ENCODE data around the gene HNRNPA0. TPM values are rescaled to one million over a fixed set of nuclear protein-coding genes. Genes with fewer than 3 reads are reported as not detected.
A peak's percentile ranks its signal among the peaks of the same experiment; 100 is the strongest.

Gene HNRNPA0
- total RNA-seq, 1 experiment from 2014 or later, result 6.7 TPM

DNA sequence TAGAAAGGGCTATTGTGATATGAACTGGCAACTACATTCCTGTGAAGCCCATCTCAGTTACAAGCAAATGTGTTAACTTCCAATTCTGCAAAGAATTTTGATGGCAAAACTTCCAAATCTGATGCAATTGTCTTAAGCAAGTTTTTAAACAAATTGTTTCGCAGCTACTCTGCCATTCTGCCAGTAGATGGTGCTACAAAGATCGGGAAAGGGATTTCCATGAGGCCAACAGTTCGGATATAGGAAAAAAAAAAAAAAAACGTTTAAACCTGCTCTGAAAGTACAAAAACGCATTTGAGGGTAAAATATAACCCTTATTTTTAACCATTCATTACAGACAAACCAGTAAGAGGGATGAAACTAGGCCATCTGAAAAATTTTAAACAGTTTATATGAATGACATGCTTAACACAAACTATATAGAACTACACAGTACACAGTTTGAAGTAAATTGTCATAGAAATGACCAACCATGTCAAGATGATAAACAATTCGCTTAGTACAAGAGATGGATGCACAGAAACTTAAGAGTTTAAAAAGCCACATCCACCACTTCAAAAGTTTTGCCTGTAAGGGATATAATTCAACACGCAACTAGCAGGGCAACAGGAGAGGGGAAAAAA is 2.2 kb downstream of the HNRNPA0 start:
- Histone ChIP-seq H3K9me2 (replicated peaks; ENCODE audit: insufficient read depth, low read length) (no peaks in the 10 kb centered on the region), H3K4me2 (ENCODE audit: low read depth, low read length, poor library complexity, severe bottlenecking) (peak overlapping the region; percentile 79), H3K9ac (ENCODE audit: low read length) (peak overlapping the region; percentile 97), H3K27ac (ENCODE audit: low read length) (no peak overlapping the region), H3K79me2 (ENCODE audit: low read length) (peaks cover 27% of the 10 kb centered on the region), H3K9me3 (ENCODE audit: low read length) (no peaks in the 10 kb centered on the region), H4K20me1 (ENCODE audit: insufficient read depth, low read depth, low read length) (peaks cover 57% of the 10 kb centered on the region), H3K27me3 (ENCODE audit: low read length) (no peaks in the 10 kb centered on the region), H3K4me3 (ENCODE audit: low read length) (peak overlapping the region; percentile 78), H3K4me1 (ENCODE audit: low read length) (peaks cover 36% of the 10 kb centered on the region), H3K36me3 (ENCODE audit: insufficient read depth, low read length) (peaks cover 17% of the 10 kb centered on the region), H2AFZ (ENCODE audit: low read length) (no peak overlapping the region)
- peak; percentile 68 for DNase-seq

DNA sequence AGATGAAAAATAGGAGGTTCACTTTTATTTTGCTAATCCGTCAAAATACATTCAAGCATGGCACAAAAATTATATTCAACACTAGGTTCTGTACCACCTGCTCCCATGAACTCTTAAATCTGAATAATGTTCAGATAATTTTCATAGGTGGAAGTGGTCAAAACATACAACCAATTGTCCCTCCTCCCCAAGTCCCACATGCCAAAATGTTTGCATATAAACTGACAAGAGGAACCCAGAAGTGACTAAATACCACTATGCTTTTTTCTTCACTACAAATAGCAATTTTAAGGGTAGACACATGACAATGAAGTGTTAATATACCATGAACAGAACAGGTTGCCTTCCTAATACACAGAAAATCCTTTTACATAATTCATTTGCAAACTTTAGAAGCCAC is 3.7 kb downstream of the HNRNPA0 start:
- Histone ChIP-seq H3K27me3 (ENCODE audit: low read length) (no peaks in the 10 kb centered on the region), H4K20me1 (ENCODE audit: insufficient read depth, low read depth, low read length) (peaks cover 64% of the 10 kb centered on the region), H3K79me2 (ENCODE audit: low read length) (peaks cover 27% of the 10 kb centered on the region), H3K4me1 (ENCODE audit: low read length) (peaks cover 36% of the 10 kb centered on the region), H2AFZ (ENCODE audit: low read length) (no peak overlapping the region), H3K9me2 (replicated peaks; ENCODE audit: insufficient read depth, low read length) (no peaks in the 10 kb centered on the region), H3K9ac (ENCODE audit: low read length) (no peak overlapping the region), H3K4me2 (ENCODE audit: low read depth, low read length, poor library complexity, severe bottlenecking) (peak overlapping the region; percentile 79), H3K4me3 (ENCODE audit: low read length) (no peak overlapping the region), H3K36me3 (ENCODE audit: insufficient read depth, low read length) (peaks cover 17% of the 10 kb centered on the region), H3K9me3 (ENCODE audit: low read length) (no peaks in the 10 kb centered on the region), H3K27ac (ENCODE audit: low read length) (no peak overlapping the region)
- DNase-seq, result peak; percentile 71

DNA sequence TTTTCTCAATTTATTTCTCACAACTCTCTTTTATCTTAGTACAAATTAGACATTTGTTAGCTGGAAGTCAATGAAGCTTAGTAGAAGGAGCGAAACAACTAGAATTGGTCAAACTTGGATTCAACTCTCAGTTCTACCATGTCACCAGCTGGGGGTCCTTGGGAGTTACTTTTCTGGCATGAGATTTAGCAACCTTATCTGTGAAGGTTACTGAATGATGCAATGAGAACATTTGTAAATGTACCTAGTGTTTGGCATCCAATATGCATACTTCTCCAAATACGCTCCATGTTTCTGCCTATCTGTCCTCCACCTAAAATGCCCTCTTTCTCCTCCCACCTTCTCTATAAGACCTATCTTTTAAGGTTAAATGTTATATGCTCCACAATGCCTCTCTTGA is 6.3 kb downstream of the HNRNPA0 start:
- Histone ChIP-seq H4K20me1 (ENCODE audit: insufficient read depth, low read depth, low read length) (peaks cover 55% of the 10 kb centered on the region), H3K4me1 (ENCODE audit: low read length) (peaks cover 30% of the 10 kb centered on the region), H3K27me3 (ENCODE audit: low read length) (no peaks in the 10 kb centered on the region), H3K9me3 (ENCODE audit: low read length) (no peaks in the 10 kb centered on the region), H3K27ac (ENCODE audit: low read length) (no peak overlapping the region), H2AFZ (ENCODE audit: low read length) (no peak overlapping the region), H3K36me3 (ENCODE audit: insufficient read depth, low read length) (peaks cover 16% of the 10 kb centered on the region), H3K9me2 (replicated peaks; ENCODE audit: insufficient read depth, low read length) (no peaks in the 10 kb centered on the region), H3K4me2 (ENCODE audit: low read depth, low read length, poor library complexity, severe bottlenecking) (no peak overlapping the region), H3K4me3 (ENCODE audit: low read length) (no peak overlapping the region), H3K9ac (ENCODE audit: low read length) (no peak overlapping the region), H3K79me2 (ENCODE audit: low read length) (peaks cover 14% of the 10 kb centered on the region)
- DNase-seq, result peak; percentile 24

DNA sequence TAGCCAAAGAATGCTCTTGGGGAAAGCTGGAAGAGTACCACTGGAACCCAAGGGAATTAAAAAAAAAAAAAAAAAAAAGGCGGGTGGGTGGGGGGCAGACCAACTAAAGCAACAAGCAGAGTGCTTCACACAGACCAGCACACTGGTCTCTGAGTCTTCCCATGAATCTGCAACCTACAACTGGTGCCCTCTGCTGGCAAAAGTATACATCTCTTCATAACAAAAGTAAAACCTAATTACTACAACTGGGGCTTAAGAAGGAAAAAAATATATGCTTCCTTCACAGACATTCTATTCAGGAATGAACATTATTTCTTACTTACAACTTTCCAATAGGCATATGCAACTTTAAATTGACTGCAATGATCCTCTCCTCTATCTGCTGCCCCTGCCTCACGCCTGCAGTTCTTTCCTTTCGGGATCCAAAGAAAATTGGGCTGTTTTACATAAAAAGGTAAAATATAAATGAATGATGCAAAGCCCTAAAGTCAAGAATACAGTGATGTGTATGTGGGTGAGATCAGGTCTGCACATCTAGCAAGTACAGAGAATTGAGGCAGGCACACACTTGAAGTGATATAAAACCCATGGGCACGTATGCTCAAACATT is 11.0 kb downstream of the HNRNPA0 start:
- Histone ChIP-seq H3K36me3 (ENCODE audit: insufficient read depth, low read length) (no peaks in the 10 kb centered on the region), H2AFZ (ENCODE audit: low read length) (no peak overlapping the region), H3K4me3 (ENCODE audit: low read length) (no peak overlapping the region), H3K79me2 (ENCODE audit: low read length) (no peaks in the 10 kb centered on the region), H4K20me1 (ENCODE audit: insufficient read depth, low read depth, low read length) (peaks cover 18% of the 10 kb centered on the region), H3K9ac (ENCODE audit: low read length) (no peak overlapping the region), H3K27ac (ENCODE audit: low read length) (no peak overlapping the region), H3K9me2 (replicated peaks; ENCODE audit: insufficient read depth, low read length) (no peaks in the 10 kb centered on the region), H3K9me3 (ENCODE audit: low read length) (no peaks in the 10 kb centered on the region), H3K4me1 (ENCODE audit: low read length) (no peaks in the 10 kb centered on the region), H3K4me2 (ENCODE audit: low read depth, low read length, poor library complexity, severe bottlenecking) (no peak overlapping the region), H3K27me3 (ENCODE audit: low read length) (no peaks in the 10 kb centered on the region)
- peak; percentile 86 for DNase-seq

DNA sequence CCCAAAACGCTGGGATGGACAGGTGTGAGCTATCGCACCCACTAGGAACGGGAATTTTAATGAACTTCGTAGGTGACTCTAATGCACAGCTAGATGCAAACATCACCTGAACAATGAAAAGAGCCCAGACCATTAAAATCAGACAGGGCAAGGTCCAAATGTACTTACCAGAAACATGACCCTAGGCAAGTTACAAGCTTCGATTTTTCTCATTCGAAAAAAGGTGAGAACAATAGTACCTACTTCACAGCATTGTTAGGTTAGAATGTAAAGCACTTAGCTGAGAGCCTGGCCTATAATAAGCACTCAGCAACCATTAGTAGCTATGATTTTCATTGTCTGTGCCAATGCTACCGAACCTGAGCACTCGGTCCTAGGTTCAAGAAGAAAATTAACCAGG is 12.4 kb downstream of the HNRNPA0 start:
- no peaks in the 10 kb centered on the region for H3K9me2 ChIP-seq (replicated peaks; ENCODE audit: insufficient read depth, low read length)
- peaks cover 5% of the 10 kb centered on the region for H4K20me1 ChIP-seq (ENCODE audit: insufficient read depth, low read depth, low read length)
- no peaks in the 10 kb centered on the region for H3K9me3 ChIP-seq (ENCODE audit: low read length)
- no peak overlapping the region for H3K27ac ChIP-seq (ENCODE audit: low read length)
- no peak for DNase-seq
- no peaks in the 10 kb centered on the region for H3K36me3 ChIP-seq (ENCODE audit: insufficient read depth, low read length)
- H3K79me2 ChIP-seq (ENCODE audit: low read length), result no peaks in the 10 kb centered on the region
- H3K27me3 ChIP-seq (ENCODE audit: low read length), result no peaks in the 10 kb centered on the region
- no peak overlapping the region for H3K9ac ChIP-seq (ENCODE audit: low read length)
- H2AFZ ChIP-seq (ENCODE audit: low read length), result no peak overlapping the region
- no peaks in the 10 kb centered on the region for H3K4me1 ChIP-seq (ENCODE audit: low read length)
- no peak overlapping the region for H3K4me3 ChIP-seq (ENCODE audit: low read length)
- no peak overlapping the region for H3K4me2 ChIP-seq (ENCODE audit: low read depth, low read length, poor library complexity, severe bottlenecking)

DNA sequence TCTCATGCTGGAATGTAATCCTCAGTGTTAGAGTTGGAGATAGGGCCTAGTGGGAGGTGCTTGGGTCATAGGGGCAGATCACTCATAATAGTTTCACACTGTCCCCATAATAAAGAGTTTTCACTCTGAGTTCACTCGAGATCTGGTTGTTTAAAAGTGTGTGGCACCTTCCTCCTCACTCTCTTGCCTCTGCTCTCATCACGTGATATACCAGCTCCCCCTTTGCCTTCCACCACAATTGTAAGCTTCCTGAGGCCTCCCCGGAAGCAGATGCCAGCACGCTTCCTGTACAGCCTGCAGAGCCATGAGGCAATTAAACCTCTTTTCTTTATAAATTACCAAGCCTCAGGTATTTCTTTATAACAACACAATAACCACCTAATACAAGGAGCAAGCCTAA is 14.4 kb downstream of the HNRNPA0 start:
- no peak for DNase-seq
- Histone ChIP-seq H4K20me1 (ENCODE audit: insufficient read depth, low read depth, low read length) (no peaks in the 10 kb centered on the region; the same call in 1 of the 2 replicates), H3K4me1 (ENCODE audit: low read length) (no peaks in the 10 kb centered on the region), H3K9ac (ENCODE audit: low read length) (no peak overlapping the region), H3K9me2 (replicated peaks; ENCODE audit: insufficient read depth, low read length) (no peaks in the 10 kb centered on the region), H2AFZ (ENCODE audit: low read length) (no peak overlapping the region), H3K4me2 (ENCODE audit: low read depth, low read length, poor library complexity, severe bottlenecking) (no peak overlapping the region), H3K4me3 (ENCODE audit: low read length) (no peak overlapping the region), H3K36me3 (ENCODE audit: insufficient read depth, low read length) (no peaks in the 10 kb centered on the region), H3K27ac (ENCODE audit: low read length) (no peak overlapping the region), H3K27me3 (ENCODE audit: low read length) (no peaks in the 10 kb centered on the region), H3K9me3 (ENCODE audit: low read length) (no peaks in the 10 kb centered on the region), H3K79me2 (ENCODE audit: low read length) (no peaks in the 10 kb centered on the region)

DNA sequence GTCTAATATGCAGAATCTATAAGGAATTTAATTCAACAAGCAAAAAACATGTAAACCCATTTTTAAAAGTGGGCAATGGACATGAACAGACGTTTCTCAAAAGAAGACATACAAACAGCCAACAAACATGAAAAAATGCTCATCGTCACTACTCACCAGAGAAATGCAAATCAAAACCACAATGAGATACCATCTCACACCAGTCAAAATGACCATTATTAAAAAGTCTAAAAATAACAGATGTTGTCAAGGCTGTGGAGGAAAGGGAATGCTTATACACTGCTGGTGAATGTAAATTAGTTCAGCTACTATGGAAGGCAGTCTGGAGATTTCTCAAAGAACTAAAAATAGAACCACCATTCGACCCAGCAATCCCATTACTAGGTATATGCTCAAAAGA is 15.2 kb downstream of the HNRNPA0 start:
- Histone ChIP-seq H3K27me3 (ENCODE audit: low read length) (no peaks in the 10 kb centered on the region), H3K9me3 (ENCODE audit: low read length) (no peaks in the 10 kb centered on the region), H3K9ac (ENCODE audit: low read length) (no peak overlapping the region), H3K4me2 (ENCODE audit: low read depth, low read length, poor library complexity, severe bottlenecking) (no peak overlapping the region), H3K4me3 (ENCODE audit: low read length) (no peak overlapping the region), H3K27ac (ENCODE audit: low read length) (no peak overlapping the region), H3K4me1 (ENCODE audit: low read length) (no peaks in the 10 kb centered on the region), H2AFZ (ENCODE audit: low read length) (no peak overlapping the region), H3K79me2 (ENCODE audit: low read length) (no peaks in the 10 kb centered on the region), H3K36me3 (ENCODE audit: insufficient read depth, low read length) (no peaks in the 10 kb centered on the region), H4K20me1 (ENCODE audit: insufficient read depth, low read depth, low read length) (no peaks in the 10 kb centered on the region; the same call in 1 of the 2 replicates), H3K9me2 (replicated peaks; ENCODE audit: insufficient read depth, low read length) (no peaks in the 10 kb centered on the region)
- DNase-seq, result peak; percentile 17

DNA sequence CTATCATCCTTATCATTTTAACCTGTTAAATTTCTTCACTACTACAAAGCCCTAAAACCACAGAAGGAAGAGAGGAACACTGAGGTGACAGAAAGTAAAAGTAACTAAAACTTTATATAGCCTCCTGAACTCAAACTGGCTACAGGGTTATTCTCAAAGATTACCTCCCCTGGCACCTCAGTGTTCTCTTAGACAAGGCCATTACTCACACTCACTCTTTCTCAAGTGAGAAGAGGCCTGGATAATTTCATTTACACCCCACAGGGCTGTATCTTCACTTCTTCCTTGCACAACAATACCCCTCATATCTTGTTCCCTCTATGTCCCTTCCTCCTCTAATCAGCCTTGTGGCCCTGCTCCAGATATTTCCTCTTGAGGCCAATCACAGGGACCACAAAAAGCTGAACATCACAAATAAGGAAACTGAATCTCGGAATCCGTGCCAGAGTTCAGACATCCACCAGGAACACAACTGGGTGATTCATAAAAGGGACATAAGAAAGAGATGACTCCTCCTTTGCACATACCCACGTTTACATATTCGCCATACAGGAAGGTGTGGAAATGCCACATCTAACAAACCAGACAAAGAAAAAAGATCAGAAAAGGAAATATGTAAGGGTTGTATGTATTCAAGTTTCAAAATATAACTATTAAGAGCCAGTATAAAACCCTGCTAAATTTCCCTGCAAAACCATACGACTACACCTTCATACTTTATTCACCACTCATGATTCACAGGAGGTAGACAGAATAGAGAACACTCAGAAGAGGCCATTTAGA is 16.6 kb downstream of the HNRNPA0 start:
- no peak overlapping the region for H3K27ac ChIP-seq (ENCODE audit: low read length)
- H3K27me3 ChIP-seq (ENCODE audit: low read length), result no peaks in the 10 kb centered on the region
- no peaks in the 10 kb centered on the region for H3K79me2 ChIP-seq (ENCODE audit: low read length)
- no peak overlapping the region for H3K9ac ChIP-seq (ENCODE audit: low read length)
- no peak overlapping the region for H2AFZ ChIP-seq (ENCODE audit: low read length)
- no peaks in the 10 kb centered on the region for H3K9me3 ChIP-seq (ENCODE audit: low read length)
- no peaks in the 10 kb centered on the region for H3K4me1 ChIP-seq (ENCODE audit: low read length)
- H3K36me3 ChIP-seq (ENCODE audit: insufficient read depth, low read length), result no peaks in the 10 kb centered on the region
- H3K4me2 ChIP-seq (ENCODE audit: low read depth, low read length, poor library complexity, severe bottlenecking), result no peak overlapping the region
- DNase-seq, result peak; percentile 37
- no peaks in the 10 kb centered on the region for H4K20me1 ChIP-seq (ENCODE audit: insufficient read depth, low read depth, low read length)
- no peaks in the 10 kb centered on the region for H3K9me2 ChIP-seq (replicated peaks; ENCODE audit: insufficient read depth, low read length)
- H3K4me3 ChIP-seq (ENCODE audit: low read length), result no peak overlapping the region

Data from Karpas-422 (cell line).